ENCODE results near the gene UGT1A9. TPM values are rescaled to one million over a fixed set of nuclear protein-coding genes. Genes with fewer than 3 reads are reported as not detected.

The UGT1A9 gene
- total and polyA plus RNA-seq, 8 donors, result 0.73 to 7.0 (median 3.9) TPM; not detected in 5

GRCh38 chr2:233819884-233820773, 148.4 kb downstream of the UGT1A9 start:
- H3K4me1 ChIP-seq, result no peaks in the 10 kb centered on the region
- H3K36me3 ChIP-seq, result no peaks in the 10 kb centered on the region
- no peak overlapping the region for H3K27ac ChIP-seq
- no peak overlapping the region for H3K4me3 ChIP-seq
- intact Hi-C loops (cut with DNase I; ENCODE audit: low total_unique reads), result no loop called here
- H3K27me3 ChIP-seq, result no peaks in the 10 kb centered on the region
- peak in 1 of 2 donors; percentile 19 for DNase-seq
- no peaks in the 10 kb centered on the region for H3K9me3 ChIP-seq
- 82 to 88% (median 84%) methylated on average over 13 to 18 of the region's 18 CpGs for WGBS, 5 donors
- TF ChIP-seq POLR2A (IDR thresholded peaks at IDR 0.05), result no peak
- no peak for TF ChIP-seq POLR2AphosphoS5 (IDR thresholded peaks at IDR 0.05)
- TF ChIP-seq EP300 (IDR thresholded peaks at IDR 0.05), result no peak
- no peak for TF ChIP-seq CTCF (IDR thresholded peaks at IDR 0.05)

GRCh38 chr2:233820774-233821105, 149.0 kb downstream of the UGT1A9 start:
- 75 to 93% (median 86%) methylated on average over 2 to 6 of the region's 6 CpGs for WGBS, 5 donors
- intact Hi-C loops (cut with DNase I; ENCODE audit: low total_unique reads), result no loop called here
- Histone ChIP-seq H3K36me3 (no peaks in the 10 kb centered on the region), H3K4me3 (no peak overlapping the region), H3K27ac (no peak overlapping the region), H3K4me1 (no peaks in the 10 kb centered on the region), H3K27me3 (no peaks in the 10 kb centered on the region), H3K9me3 (no peaks in the 10 kb centered on the region)
- DNase-seq, result peak in 1 of 2 donors; percentile 9
- TF ChIP-seq POLR2A (IDR thresholded peaks at IDR 0.05) (no peak), CTCF (IDR thresholded peaks at IDR 0.05) (no peak), EP300 (IDR thresholded peaks at IDR 0.05) (no peak), POLR2AphosphoS5 (IDR thresholded peaks at IDR 0.05) (no peak)

- no peak for DNase-seq
- Histone ChIP-seq H3K27me3 (no peaks in the 10 kb centered on the region), H3K36me3 (no peaks in the 10 kb centered on the region), H3K27ac (no peak overlapping the region), H3K4me3 (no peak overlapping the region), H3K4me1 (no peaks in the 10 kb centered on the region), H3K9me3 (peaks cover 0 to 3% (median 0%) of the 10 kb centered on the region in 4 donors)
- TF ChIP-seq EP300 (IDR thresholded peaks at IDR 0.05) (no peak), POLR2A (IDR thresholded peaks at IDR 0.05) (no peak), POLR2AphosphoS5 (IDR thresholded peaks at IDR 0.05) (no peak), CTCF (IDR thresholded peaks at IDR 0.05) (no peak)
- WGBS, 5 donors, result 88 to 93% (median 90%) methylated on average over 3 of the region's 3 CpGs
- intact Hi-C loops (cut with DNase I; ENCODE audit: low total_unique reads), result no loop called here
These were observed 149.5 kb downstream of the UGT1A9 start for GRCh38 chr2:233821196-233821595.

- Histone ChIP-seq H3K27ac (no peak overlapping the region), H3K4me3 (no peak overlapping the region), H3K9me3 (peaks cover 0 to 8% (median 0%) of the 10 kb centered on the region in 4 donors), H3K4me1 (no peaks in the 10 kb centered on the region), H3K27me3 (no peaks in the 10 kb centered on the region), H3K36me3 (no peaks in the 10 kb centered on the region)
- intact Hi-C loops (cut with DNase I; ENCODE audit: low total_unique reads), result no loop called here
- WGBS, 5 donors, result 86 to 96% (median 94%) methylated on average over 8 of the region's 8 CpGs
- TF ChIP-seq EP300 (IDR thresholded peaks at IDR 0.05) (no peak), POLR2A (IDR thresholded peaks at IDR 0.05) (no peak), CTCF (IDR thresholded peaks at IDR 0.05) (no peak), POLR2AphosphoS5 (IDR thresholded peaks at IDR 0.05) (no peak)
- no peak for DNase-seq
These were observed 150.0 kb downstream of the UGT1A9 start for GRCh38 chr2:233821709-233822100.

Data from stomach (tissue), 9 donors.